Stimulated activated CD4-positive, alpha-beta T cell treated with anti-CD3 and anti-CD28 coated beads, TNF-alpha, amount 100 ng/mL, for 24 hours (primary cell): ENCODE data around the gene CREB5.

Experiments
- DNase-seq, 3 experiments: peaks; one replicate each; pipeline ENCODE4 v3.0.0-alpha.2; 2020; ENCODE audit warnings: low read depth in 3 of 3

CREB5 gene

GRCh38 chr7:28747404-28747803, 335.1 kb downstream of the CREB5 start:
- no peak for DNase-seq

- DNase-seq = no peak
These were observed 335.5 kb downstream of the CREB5 start for GRCh38 chr7:28747854-28748253.

- no peak for DNase-seq
These were observed 336.0 kb downstream of the CREB5 start for GRCh38 chr7:28748346-28748745.

GRCh38 chr7:28748933-28749584, 336.7 kb downstream of the CREB5 start:
- DNase-seq = no peak

GRCh38 chr7:28749638-28750037, 337.3 kb downstream of the CREB5 start:
- DNase-seq = no peak

GRCh38 chr7:28750981-28751380, 338.7 kb downstream of the CREB5 start:
- DNase-seq = no peak

- DNase-seq = no peak
These were observed 341.3 kb downstream of the CREB5 start for GRCh38 chr7:28753613-28754012.

GRCh38 chr7:28754027-28754426, 341.7 kb downstream of the CREB5 start:
- no peak for DNase-seq

- no peak for DNase-seq
These were observed 342.1 kb downstream of the CREB5 start for GRCh38 chr7:28754447-28754846.

- DNase-seq = no peak
These were observed 342.9 kb downstream of the CREB5 start for GRCh38 chr7:28755255-28755654.

GRCh38 chr7:28758186-28758585, 345.9 kb downstream of the CREB5 start:
- no peak for DNase-seq

- no peak for DNase-seq
These were observed 347.2 kb downstream of the CREB5 start for GRCh38 chr7:28759475-28759971.

- no peak for DNase-seq
These were observed 349.2 kb downstream of the CREB5 start for GRCh38 chr7:28761505-28761904.

GRCh38 chr7:28762651-28763050, 350.3 kb downstream of the CREB5 start:
- DNase-seq = no peak

GRCh38 chr7:28766359-28766758, 354.0 kb downstream of the CREB5 start:
- DNase-seq = no peak

GRCh38 chr7:28767356-28767755, 355.0 kb downstream of the CREB5 start:
- DNase-seq = no peak

- DNase-seq = no peak
These were observed 356.3 kb downstream of the CREB5 start for GRCh38 chr7:28768577-28769147.

- DNase-seq = no peak
These were observed 359.7 kb downstream of the CREB5 start for GRCh38 chr7:28771906-28772622.

- DNase-seq = no peak
These were observed 361.3 kb downstream of the CREB5 start for GRCh38 chr7:28773423-28774145.

GRCh38 chr7:28774261-28774988, 362.1 kb downstream of the CREB5 start:
- DNase-seq = no peak

GRCh38 chr7:28776463-28777157, 364.3 kb downstream of the CREB5 start:
- no peak for DNase-seq
